DLD1 (cell line): ENCODE data around the gene CPLANE2.
"Not testable (repeated sequence)": the region's sequence is repeated elsewhere in the genome, so short reads cannot be mapped to it uniquely, and the experiment has no call there.

ENCODE experiments used
- in situ Hi-C: cut with HindIII; loops from 2 replicates; pipeline ENCODE4 v1.10.0; 2017; ENCODE audit warnings: low sequenced_read_pairs

The CPLANE2 gene

DNA sequence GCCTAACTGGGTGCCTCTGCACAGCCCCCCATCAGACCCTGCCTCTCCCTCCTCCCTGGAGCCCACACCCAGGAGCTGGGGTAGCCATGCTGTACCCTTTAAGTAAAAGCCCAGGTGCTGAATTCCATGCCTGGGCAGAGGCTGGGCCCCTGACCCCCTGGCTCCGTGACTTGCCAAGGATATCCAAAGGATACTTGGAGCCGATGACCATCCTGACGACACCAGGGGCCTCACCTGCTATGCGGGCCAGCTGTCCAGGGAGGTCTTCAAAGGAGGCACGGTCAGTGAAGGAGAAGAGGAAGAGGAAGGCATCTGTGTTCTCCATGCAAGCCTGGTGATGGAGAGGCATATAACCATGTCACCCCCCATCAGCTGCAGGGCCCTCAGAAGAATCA lies 4.7 kb downstream of the CPLANE2 start:
- in situ Hi-C loops = loop anchor here (25.0 kb wide), 1 partner anchor 170 kb away; the partner anchor contains the start of gene FAM131C

DNA sequence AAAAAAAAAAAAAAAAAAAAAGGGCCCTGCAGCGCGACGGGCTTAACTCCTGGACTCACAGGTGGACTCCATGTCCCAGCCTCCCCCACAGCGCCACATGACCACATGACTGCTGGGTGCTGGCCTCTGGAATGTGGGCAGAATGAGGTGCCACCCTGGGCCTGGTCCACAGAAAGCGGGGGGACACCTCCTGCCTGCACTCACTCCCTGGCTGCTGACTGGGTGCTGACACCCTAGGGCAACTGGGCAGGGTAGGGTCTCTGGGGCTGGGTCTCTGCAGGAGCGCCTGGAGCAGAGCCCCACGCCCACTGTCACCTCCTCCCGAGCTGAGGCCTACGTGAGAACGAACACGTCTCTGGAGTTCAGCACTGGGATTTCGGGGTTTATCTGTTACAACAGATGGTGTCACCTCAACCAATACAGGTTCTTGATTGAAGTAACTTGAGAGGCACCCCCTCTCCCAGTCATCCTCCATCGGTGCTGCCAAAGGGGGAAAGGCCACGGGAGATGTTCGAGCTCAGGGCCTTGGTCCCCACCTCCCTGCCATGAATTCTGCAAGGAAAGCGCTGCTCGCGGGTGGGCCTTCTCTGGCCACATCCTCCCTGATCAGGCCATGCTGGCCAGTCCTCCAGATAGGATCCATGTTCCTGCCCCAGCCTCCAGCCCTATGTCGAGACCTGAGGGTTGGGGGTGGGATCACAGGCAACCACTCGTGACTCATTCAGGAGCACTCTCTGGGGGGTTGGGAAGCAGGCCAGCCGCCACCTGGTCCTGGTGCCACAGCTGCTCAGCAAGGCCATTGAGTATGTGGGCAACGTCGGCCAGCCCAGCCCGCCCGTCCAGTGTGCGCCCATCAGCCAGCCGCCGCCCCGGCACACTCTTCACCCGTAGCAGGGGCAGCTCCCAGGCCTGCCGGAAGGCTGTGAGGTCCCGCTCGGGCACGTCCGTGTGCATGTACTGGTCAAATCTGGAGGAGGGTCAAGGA lies 5.4 kb downstream of the CPLANE2 start:
- in situ Hi-C loops = loop anchor here (25.0 kb wide), 1 partner anchor 169 kb away; the partner anchor contains the start of gene FAM131C

- in situ Hi-C loops = loop anchor here (25.0 kb wide), 1 partner anchor 168 kb away; the partner anchor contains the start of gene FAM131C
Observed at GRCh38 chr1:16230744-16231143, 6.2 kb downstream of the CPLANE2 start.

DNA sequence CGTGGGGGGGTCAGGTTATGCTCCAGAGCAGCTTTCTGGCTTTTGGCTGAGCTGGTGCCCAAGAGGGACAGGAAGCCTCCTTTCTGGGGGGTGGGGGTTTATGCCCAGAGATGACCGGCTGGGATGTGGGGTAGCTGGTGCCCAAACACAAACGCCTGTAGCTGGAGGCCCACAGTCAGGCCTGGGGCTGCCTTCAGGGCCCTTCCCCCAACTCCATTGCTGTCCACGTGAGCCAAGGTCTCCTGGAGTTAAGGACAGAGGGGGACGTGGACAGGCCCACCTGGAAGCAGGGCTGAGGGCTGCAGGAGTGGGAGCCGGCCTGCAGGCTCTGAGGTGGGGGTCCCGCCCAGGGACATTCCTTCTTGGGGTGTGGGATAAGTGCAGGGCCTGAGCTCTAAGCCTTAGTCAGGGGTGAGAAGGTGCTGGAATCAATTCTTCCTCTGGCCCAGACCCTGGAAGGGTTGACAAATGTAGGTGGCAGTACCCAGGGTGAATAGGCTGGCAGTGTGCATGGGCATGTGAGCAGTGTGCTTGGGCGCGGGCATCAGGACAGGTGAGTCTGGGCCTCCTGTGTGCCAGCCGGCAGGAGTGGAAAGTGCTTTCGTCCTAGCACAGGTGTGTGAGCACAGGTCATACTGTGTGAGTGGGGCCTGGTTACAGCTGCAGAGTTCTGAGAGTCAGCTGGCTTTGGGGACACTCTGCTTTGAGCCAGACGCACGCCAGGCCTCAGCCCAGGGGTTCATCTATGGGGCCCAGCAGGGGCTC lies 6.8 kb downstream of the CPLANE2 start:
- in situ Hi-C loops = loop anchor here (25.0 kb wide), 1 partner anchor 168 kb away; the partner anchor contains the start of gene FAM131C

- in situ Hi-C loops = loop anchor here (25.0 kb wide), 1 partner anchor 164 kb away; the partner anchor contains the start of gene FAM131C
Observed at GRCh38 chr1:16226490-16227179, 10.3 kb downstream of the CPLANE2 start.

DNA sequence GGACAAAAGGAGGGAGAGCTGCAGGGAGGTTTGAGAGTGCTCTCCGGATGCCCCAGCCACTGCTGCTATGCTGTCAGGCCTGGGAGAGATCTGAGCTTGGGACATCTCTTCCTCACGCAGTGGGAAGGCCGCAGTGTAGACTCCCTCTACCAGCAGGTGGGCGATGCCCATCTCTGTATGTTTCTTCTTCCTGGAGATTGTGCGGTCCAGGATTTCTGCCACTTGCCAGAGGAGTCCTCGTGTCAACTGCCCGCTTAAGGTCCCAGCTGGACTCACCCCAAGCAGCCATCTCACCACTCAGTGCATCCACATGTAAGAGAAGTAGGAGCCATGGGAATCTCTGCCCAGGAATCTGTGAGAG lies 10.9 kb downstream of the CPLANE2 start:
- in situ Hi-C loops = loop anchor here (25.0 kb wide), 1 partner anchor 164 kb away; the partner anchor contains the start of gene FAM131C

DNA sequence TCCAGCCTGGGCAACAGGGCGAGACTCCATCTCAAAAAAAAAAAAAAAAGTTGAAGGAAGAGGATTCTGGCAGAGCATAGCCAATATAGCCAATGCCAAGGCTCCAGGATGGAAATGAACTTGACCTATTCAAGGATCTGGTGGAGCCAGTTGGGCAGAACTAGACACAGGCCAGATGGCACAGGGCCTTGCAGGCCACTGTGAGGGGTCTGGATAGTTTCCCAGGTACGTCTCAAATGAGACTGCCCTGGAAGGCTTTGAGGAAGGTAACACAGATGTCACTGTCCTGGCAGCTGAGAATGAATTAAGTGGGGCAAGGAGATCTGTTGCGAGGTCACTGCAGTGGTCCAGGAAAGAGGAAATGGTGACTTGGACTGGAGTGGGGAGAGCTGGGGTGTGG lies 12.5 kb downstream of the CPLANE2 start:
- in situ Hi-C loops = no loop called here

DNA sequence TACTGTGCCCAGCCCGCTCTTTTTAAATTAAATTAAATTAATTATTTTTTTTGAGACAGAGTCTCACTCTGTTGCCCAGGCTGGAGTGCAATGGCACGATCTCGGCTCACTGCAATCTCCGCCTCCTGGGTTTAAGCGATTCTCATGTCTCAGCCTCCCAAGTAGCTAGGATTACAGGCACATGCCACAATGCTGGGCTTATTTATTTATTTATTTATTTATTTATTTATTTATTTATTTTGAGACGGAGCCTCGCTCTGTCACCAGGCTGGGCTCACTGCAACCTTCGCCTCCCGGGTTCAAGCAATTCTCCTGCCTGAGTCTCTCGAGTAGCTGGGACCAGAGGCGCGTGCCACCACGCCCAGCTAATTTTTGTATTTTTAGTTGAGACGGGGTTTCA lies 14.3 kb downstream of the CPLANE2 start:
- in situ Hi-C loops = not testable (repeated sequence)

- in situ Hi-C loops = no loop called here
Observed at GRCh38 chr1:16221499-16221898, 15.5 kb downstream of the CPLANE2 start.

GRCh38 chr1:16219968-16220500 lies 16.9 kb downstream of the CPLANE2 start:
- in situ Hi-C loops = no loop called here

GRCh38 chr1:16218674-16219071 lies 18.3 kb downstream of the CPLANE2 start:
- in situ Hi-C loops = no loop called here

DNA sequence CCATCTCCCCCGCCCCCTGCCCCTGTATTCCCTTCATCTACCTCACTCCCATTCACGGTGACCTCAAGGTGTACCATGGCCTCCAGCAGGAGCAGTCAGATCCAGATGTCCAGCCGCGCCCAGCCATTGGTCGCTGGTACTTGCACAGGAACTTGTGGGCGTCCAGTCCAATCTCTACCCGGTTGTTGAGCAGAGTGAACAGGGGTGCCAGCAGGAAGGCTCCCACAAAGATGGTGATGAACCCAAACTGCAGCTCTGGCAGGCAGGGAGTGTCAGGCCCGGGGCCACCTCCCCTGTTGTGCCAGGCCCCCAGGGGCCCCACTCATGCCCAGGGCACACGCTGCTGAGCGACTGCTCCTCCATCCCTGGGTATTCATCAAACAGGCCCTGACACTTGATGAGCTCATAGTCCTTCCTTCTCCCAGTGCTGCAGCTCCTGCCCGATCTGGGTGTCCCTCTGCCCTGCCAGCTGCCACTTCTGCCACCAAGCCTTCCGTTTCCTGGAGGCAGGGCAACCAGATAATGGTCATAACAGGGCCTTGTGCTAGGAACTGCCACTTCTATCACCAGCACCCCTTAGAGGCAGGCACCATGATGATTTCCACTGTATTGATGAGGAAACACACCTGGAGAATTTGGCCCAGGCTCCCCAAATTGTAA lies 18.8 kb downstream of the CPLANE2 start:
- in situ Hi-C loops = no loop called here

GRCh38 chr1:16217061-16217785 lies 19.8 kb downstream of the CPLANE2 start:
- in situ Hi-C loops = no loop called here

DNA sequence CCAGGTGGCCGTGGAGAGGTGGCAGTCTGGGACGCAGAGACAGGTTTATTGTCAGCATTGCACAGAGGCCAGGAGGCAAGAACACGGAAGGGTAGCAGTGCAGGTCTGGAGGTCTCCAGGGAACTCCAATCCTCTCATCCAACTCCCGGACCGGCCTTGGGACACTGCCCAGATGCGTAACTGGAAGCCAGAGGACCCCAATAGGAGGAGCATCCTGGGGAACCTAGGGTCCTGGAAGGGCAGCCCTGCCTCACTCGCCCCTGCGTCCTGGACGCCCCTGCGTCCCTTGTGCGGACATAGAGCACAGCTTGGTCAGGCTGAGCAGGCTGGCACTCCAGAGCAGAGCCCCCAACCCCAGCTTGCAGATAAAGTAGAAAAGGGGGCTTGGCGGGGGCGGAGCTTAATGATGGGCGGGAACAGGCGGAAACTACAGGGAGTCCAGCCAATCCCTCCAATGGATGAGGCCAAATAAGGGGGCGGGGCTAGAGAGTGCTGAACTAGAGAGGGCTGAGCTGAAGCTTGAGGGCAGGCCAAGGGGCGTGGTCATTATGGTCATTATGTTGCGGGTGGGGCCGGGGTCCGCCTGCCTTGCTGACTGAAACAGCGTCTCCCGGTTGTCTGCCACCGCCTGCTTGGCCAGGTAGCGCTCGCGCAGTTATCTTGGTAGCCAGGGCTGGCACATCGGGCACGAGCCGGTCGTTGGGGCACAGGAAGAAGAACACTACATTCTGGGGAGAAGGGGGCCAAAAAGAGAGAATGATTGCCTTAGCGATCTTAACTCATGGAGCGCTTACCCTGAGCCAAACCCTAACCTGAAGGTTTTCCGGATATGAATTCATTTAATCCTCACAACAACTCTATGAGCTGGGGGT lies 20.9 kb downstream of the CPLANE2 start:
- in situ Hi-C loops = no loop called here

DNA sequence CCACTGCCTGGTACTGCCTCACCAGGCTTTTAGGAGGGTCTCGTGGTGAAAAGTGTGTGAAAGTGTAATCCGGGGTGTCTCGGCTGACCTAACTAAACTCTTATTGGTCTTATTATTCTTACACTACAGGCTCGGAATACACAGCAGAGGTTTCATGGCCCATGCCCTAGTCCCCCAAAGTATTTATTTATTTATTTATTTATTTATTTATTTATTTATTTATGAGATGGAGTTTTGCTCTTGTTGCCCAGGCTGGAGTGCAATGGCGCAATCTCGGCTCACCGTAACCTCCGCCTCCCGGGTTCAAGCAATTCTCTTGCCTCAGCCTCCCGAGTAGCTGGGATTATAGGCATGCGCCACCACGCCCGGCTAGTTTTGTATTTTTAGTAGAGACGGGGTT lies 21.7 kb downstream of the CPLANE2 start:
- in situ Hi-C loops = not testable (repeated sequence)

GRCh38 chr1:16213544-16213943 lies 23.4 kb downstream of the CPLANE2 start:
- in situ Hi-C loops = not testable (repeated sequence)

DNA sequence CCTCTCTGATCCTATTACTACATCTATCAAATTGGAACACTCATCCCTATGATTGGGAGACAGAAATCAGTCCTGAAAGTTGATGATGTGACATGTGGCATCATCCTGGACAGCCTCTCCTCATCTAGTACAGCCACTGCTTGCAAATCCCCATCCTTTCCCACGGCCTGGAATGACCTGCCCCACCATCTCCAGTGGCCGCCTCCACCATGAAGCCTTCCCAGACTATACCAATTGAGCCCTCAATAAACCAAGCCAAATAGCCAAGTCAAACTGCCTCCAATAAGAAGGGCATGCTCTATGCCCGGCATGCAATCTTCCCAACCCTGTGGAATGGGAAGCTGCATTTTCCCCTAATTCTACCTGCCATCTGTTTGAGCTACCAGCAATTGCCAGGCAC lies 24.0 kb downstream of the CPLANE2 start:
- in situ Hi-C loops = no loop called here

DNA sequence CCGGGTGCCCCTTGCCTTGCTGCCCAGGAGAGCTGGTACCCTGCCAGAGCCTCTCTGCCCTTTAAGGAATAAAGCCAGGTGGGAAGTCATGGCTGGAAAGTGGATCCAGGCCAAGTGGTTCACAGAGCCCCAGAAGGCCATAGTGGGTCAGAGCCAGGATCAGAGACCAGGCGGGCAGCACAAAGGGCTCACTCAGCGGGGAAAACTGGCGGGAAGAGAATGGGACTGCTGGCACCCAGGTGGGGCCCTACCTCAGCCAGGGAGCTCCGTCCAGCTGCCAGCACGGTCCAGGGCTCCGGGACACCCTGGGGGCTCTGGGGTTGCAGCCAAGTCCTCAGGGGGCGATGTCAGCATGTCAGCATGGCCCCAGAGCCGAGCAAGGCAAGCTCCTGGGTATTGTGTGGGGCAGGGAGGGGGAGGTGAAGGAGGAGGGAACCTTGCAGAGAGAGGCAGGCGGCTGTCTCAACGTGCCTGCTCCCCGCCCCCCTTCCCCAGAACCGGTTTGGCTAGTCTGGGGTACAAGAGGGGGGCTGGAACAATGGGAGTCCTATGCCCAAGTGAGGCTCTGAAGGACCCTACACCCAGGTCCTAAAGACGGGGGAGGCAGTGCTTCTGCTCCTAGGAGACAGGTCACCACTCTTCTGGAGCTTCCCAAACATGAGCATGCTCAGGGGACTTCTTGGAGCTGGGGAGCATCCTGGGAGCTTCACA lies 24.6 kb downstream of the CPLANE2 start, which contains the start of gene ARHGEF19:
Gene ARHGEF19, minus strand, starts transcription at position 402 of the 711 bp plus-strand sequence. CDS start 3,598 bp downstream, outside the sequence.
- in situ Hi-C loops = no loop called here
